Mesendoderm (in vitro differentiated cells): ENCODE measurements around the gene TMTC2.

Source experiments
- DNase-seq: peaks from one replicate; pipeline ENCODE4 v3.0.0; 2013
- H2AK5ac ChIP-seq: 2 replicates; pipeline ENCODE4 v1.6.1; 2013; ENCODE audit warnings: low read length, inconsistent platforms
- H2BK120ac ChIP-seq: 2 replicates; pipeline ENCODE4 v1.6.1; 2013; ENCODE audit warnings: low read depth, mild to moderate bottlenecking, low read length, moderate library complexity, mixed read lengths
- H2BK15ac ChIP-seq: replicated peaks from 2 replicates; pipeline ENCODE4 v1.6.1; 2013; ENCODE audit warnings: low read depth, mild to moderate bottlenecking, moderate library complexity
- H2BK5ac ChIP-seq: 2 replicates; pipeline ENCODE4 v1.6.1; 2013; ENCODE audit warnings: low read length, inconsistent platforms
- H3K18ac ChIP-seq: 2 replicates; pipeline ENCODE4 v1.6.1; 2013; ENCODE audit warnings: mild to moderate bottlenecking, low read length, mixed read lengths
- H3K23ac ChIP-seq: one replicate; pipeline ENCODE4 v1.6.1; 2013; ENCODE audit warnings: low read length
- H3K27ac ChIP-seq: 2 replicates; pipeline ENCODE4 v1.5.1; 2013; ENCODE audit warnings: low read depth, mild to moderate bottlenecking, inconsistent platforms, low read length, moderate library complexity
- H3K27me3 ChIP-seq: 2 replicates; pipeline ENCODE4 v1.6.1; 2013; ENCODE audit warnings: low read length, control low read depth, mild to moderate bottlenecking, inconsistent platforms; ENCODE audit not compliant: insufficient read depth, poor library complexity
- H3K36me3 ChIP-seq: 2 replicates; pipeline ENCODE4 v1.6.1; 2013; ENCODE audit warnings: low read length, inconsistent platforms; ENCODE audit not compliant: control insufficient read depth, insufficient read depth
- H3K4ac ChIP-seq: one replicate; pipeline ENCODE4 v1.6.1; 2013; ENCODE audit warnings: low read depth, mild to moderate bottlenecking, low read length, moderate library complexity
- H3K4me1 ChIP-seq: 2 replicates; pipeline ENCODE4 v1.6.1; 2013; ENCODE audit warnings: low read depth, low read length, inconsistent platforms; ENCODE audit not compliant: control insufficient read depth
- H3K4me2 ChIP-seq: 2 replicates; pipeline ENCODE4 v1.6.1; 2013; ENCODE audit warnings: low read length
- H3K4me3 ChIP-seq: 2 replicates; pipeline ENCODE4 v1.5.1; 2013; ENCODE audit warnings: mild to moderate bottlenecking, low read length
- H3K56ac ChIP-seq: one replicate; pipeline ENCODE4 v1.6.1; 2013; ENCODE audit warnings: low read length
- H3K79me1 ChIP-seq: 2 replicates; pipeline ENCODE4 v1.6.1; 2013; ENCODE audit warnings: low read length, inconsistent platforms
- H3K79me2 ChIP-seq: 2 replicates; pipeline ENCODE4 v1.6.1; 2013; ENCODE audit warnings: mild to moderate bottlenecking, low read length; ENCODE audit not compliant: control insufficient read depth, insufficient read depth
- H3K9ac ChIP-seq: 2 replicates; pipeline ENCODE4 v1.6.1; 2013; ENCODE audit warnings: low read length, inconsistent platforms
- H4K5ac ChIP-seq: one replicate; pipeline ENCODE4 v1.6.1; 2013; ENCODE audit warnings: low read length
- H4K8ac ChIP-seq: one replicate; pipeline ENCODE4 v1.6.1; 2013; ENCODE audit warnings: low read depth, mild to moderate bottlenecking, control low read depth, low read length, moderate library complexity
- WGBS: extraction: QIAGEN DNeasy Blood & Tissue Kit; methylation state at CpG from one replicate; pipeline ENCODE4 v1.1.7; 2013; ENCODE audit warnings: low lambda C conversion rate, missing lambda C conversion rate; ENCODE audit not compliant: insufficient coverage; ENCODE audit errors: extremely low coverage; 5-methylcytosine and 5-hydroxymethylcytosine counted together

Gene TMTC2

GRCh38 chr12:82961835-82962234 lies 275.1 kb downstream of the TMTC2 start:
- WGBS: no CpG with 5 or more reads among the region's 2 CpGs

GRCh38 chr12:82963956-82964355 lies 277.2 kb downstream of the TMTC2 start:
- Histone ChIP-seq H3K4me1 (peaks cover 5% of the 10 kb centered on the region), H3K27ac (no peak overlapping the region), H2BK5ac (no peak overlapping the region), H3K79me2 (no peaks in the 10 kb centered on the region), H3K9ac (no peak overlapping the region), H4K5ac (no peak overlapping the region), H3K79me1 (no peaks in the 10 kb centered on the region), H2BK120ac (no peak overlapping the region), H3K36me3 (no peaks in the 10 kb centered on the region), H3K23ac (no peak overlapping the region), H4K8ac (no peak overlapping the region), H3K18ac (no peak overlapping the region), H2BK15ac (no peak overlapping the region), H3K4me2 (no peak overlapping the region), H3K27me3 (no peaks in the 10 kb centered on the region), H3K56ac (no peak overlapping the region), H3K4me3 (no peak overlapping the region), H2AK5ac (no peak overlapping the region), H3K4ac (no peak overlapping the region)
- WGBS: no CpG with 5 or more reads among the region's 3 CpGs
- peak; percentile 73 for DNase-seq

More at GRCh38 chr12:82961835-82962234, 275.1 kb downstream of the TMTC2 start:
- Histone ChIP-seq H3K27ac (no peak overlapping the region), H3K23ac (no peak overlapping the region), H3K79me1 (no peaks in the 10 kb centered on the region), H3K4ac (no peak overlapping the region), H3K4me1 (peaks cover 5% of the 10 kb centered on the region), H2BK120ac (no peak overlapping the region), H3K56ac (no peak overlapping the region), H3K18ac (no peak overlapping the region), H3K4me3 (no peak overlapping the region), H3K9ac (no peak overlapping the region), H2BK5ac (no peak overlapping the region), H2BK15ac (no peak overlapping the region), H2AK5ac (no peak overlapping the region), H4K5ac (no peak overlapping the region), H3K79me2 (no peaks in the 10 kb centered on the region), H3K4me2 (no peak overlapping the region), H3K27me3 (no peaks in the 10 kb centered on the region), H4K8ac (no peak overlapping the region), H3K36me3 (no peaks in the 10 kb centered on the region)
- DNase-seq: no peak

- H3K4me3 ChIP-seq: no peak overlapping the region
- H2BK15ac ChIP-seq: no peak overlapping the region
- H3K79me2 ChIP-seq: no peaks in the 10 kb centered on the region
- DNase-seq: no peak
- no peak overlapping the region for H3K23ac ChIP-seq
- H4K5ac ChIP-seq: no peak overlapping the region
- H2AK5ac ChIP-seq: no peak overlapping the region
- no peak overlapping the region for H2BK5ac ChIP-seq
- no peak overlapping the region for H3K4ac ChIP-seq
- H3K27ac ChIP-seq: no peak overlapping the region
- no peak overlapping the region for H4K8ac ChIP-seq
- no peak overlapping the region for H3K56ac ChIP-seq
- H3K4me1 ChIP-seq: peaks cover 5% of the 10 kb centered on the region
- H3K4me2 ChIP-seq: no peak overlapping the region
- H3K36me3 ChIP-seq: no peaks in the 10 kb centered on the region
- no peak overlapping the region for H2BK120ac ChIP-seq
- no peaks in the 10 kb centered on the region for H3K27me3 ChIP-seq
- no peak overlapping the region for H3K18ac ChIP-seq
- H3K79me1 ChIP-seq: no peaks in the 10 kb centered on the region
- no CpG with 5 or more reads among the region's 3 CpGs for WGBS
- H3K9ac ChIP-seq: no peak overlapping the region
These were observed 277.7 kb downstream of the TMTC2 start for GRCh38 chr12:82964446-82964845.

GRCh38 chr12:82966001-82966559 lies 279.4 kb downstream of the TMTC2 start:
- Histone ChIP-seq H3K27me3 (no peaks in the 10 kb centered on the region), H3K56ac (no peak overlapping the region), H3K9ac (no peak overlapping the region), H3K4me3 (no peak overlapping the region), H3K4me1 (peaks cover 5% of the 10 kb centered on the region), H3K4ac (no peak overlapping the region), H2BK15ac (no peak overlapping the region), H4K5ac (no peak overlapping the region), H3K23ac (no peak overlapping the region), H3K36me3 (no peaks in the 10 kb centered on the region), H4K8ac (no peak overlapping the region), H3K79me2 (no peaks in the 10 kb centered on the region), H3K79me1 (no peaks in the 10 kb centered on the region), H2AK5ac (no peak overlapping the region), H2BK5ac (no peak overlapping the region), H3K18ac (no peak overlapping the region), H3K27ac (no peak overlapping the region), H2BK120ac (no peak overlapping the region), H3K4me2 (no peak overlapping the region)
- no peak for DNase-seq
- no CpG with 5 or more reads among the region's 2 CpGs for WGBS

GRCh38 chr12:82968631-82969367 lies 282.1 kb downstream of the TMTC2 start:
- Histone ChIP-seq H3K27me3 (no peaks in the 10 kb centered on the region), H3K79me1 (no peaks in the 10 kb centered on the region), H3K18ac (no peak overlapping the region), H3K27ac (no peak overlapping the region), H3K79me2 (no peaks in the 10 kb centered on the region), H2BK15ac (no peak overlapping the region), H3K4me3 (no peak overlapping the region), H4K8ac (no peak overlapping the region), H3K4ac (no peak overlapping the region), H3K23ac (no peak overlapping the region), H3K56ac (no peak overlapping the region), H2BK120ac (no peak overlapping the region), H3K36me3 (no peaks in the 10 kb centered on the region), H3K9ac (no peak overlapping the region), H3K4me2 (no peak overlapping the region), H4K5ac (no peak overlapping the region), H2AK5ac (no peak overlapping the region), H2BK5ac (no peak overlapping the region), H3K4me1 (peaks cover 5% of the 10 kb centered on the region)
- peak; percentile 41 for DNase-seq
- WGBS: no CpG with 5 or more reads among the region's 3 CpGs
